Measurements from ENCODE around the gene KIAA0825. TPM values are rescaled to one million over a fixed set of nuclear protein-coding genes. Genes with fewer than 3 reads are reported as not detected.

KIAA0825 gene
- total and polyA plus RNA-seq, 2 experiments from 2014 or later, result 1.7 to 1.8 TPM

GRCh38 chr5:94396687-94397086 lies 221.7 kb downstream of the KIAA0825 start:
- H4K20me1 ChIP-seq (replicated peaks; ENCODE audit: insufficient read depth), result no peaks in the 10 kb centered on the region
- Mint-ChIP-seq H3K9me3 (no peaks in the 10 kb centered on the region), H3K4me3 (no peak overlapping the region), H3K27ac (0 out of 2 replicates have a peak overlapping the region, but pooled peaks have one; percentile 17), H3K4me1 (peaks cover 20% of the 10 kb centered on the region), H3K27me3 (ENCODE audit: insufficient read depth, low read depth, poor library complexity) (no peaks in the 10 kb centered on the region), H3K36me3 (ENCODE audit: low read depth) (peaks cover 4% of the 10 kb centered on the region; the same call in 1 of the 3 replicates)
- no peaks in the 10 kb centered on the region for H3F3A ChIP-seq (replicated peaks; ENCODE audit: low read depth)
- no peak overlapping the region for H3K4me2 ChIP-seq
- H3K27ac ChIP-seq (ENCODE audit: low read depth), result no peak overlapping the region
- H2AFZ ChIP-seq, result peak overlapping the region; percentile 8; the same call in 1 of the 2 replicates
- TF ChIP-seq ZNF331 (CRISPR knock-in tag; IDR thresholded peaks at IDR 0.05; ENCODE audit: low read depth), result no peak
- TF ChIP-seq, protein P1, sequence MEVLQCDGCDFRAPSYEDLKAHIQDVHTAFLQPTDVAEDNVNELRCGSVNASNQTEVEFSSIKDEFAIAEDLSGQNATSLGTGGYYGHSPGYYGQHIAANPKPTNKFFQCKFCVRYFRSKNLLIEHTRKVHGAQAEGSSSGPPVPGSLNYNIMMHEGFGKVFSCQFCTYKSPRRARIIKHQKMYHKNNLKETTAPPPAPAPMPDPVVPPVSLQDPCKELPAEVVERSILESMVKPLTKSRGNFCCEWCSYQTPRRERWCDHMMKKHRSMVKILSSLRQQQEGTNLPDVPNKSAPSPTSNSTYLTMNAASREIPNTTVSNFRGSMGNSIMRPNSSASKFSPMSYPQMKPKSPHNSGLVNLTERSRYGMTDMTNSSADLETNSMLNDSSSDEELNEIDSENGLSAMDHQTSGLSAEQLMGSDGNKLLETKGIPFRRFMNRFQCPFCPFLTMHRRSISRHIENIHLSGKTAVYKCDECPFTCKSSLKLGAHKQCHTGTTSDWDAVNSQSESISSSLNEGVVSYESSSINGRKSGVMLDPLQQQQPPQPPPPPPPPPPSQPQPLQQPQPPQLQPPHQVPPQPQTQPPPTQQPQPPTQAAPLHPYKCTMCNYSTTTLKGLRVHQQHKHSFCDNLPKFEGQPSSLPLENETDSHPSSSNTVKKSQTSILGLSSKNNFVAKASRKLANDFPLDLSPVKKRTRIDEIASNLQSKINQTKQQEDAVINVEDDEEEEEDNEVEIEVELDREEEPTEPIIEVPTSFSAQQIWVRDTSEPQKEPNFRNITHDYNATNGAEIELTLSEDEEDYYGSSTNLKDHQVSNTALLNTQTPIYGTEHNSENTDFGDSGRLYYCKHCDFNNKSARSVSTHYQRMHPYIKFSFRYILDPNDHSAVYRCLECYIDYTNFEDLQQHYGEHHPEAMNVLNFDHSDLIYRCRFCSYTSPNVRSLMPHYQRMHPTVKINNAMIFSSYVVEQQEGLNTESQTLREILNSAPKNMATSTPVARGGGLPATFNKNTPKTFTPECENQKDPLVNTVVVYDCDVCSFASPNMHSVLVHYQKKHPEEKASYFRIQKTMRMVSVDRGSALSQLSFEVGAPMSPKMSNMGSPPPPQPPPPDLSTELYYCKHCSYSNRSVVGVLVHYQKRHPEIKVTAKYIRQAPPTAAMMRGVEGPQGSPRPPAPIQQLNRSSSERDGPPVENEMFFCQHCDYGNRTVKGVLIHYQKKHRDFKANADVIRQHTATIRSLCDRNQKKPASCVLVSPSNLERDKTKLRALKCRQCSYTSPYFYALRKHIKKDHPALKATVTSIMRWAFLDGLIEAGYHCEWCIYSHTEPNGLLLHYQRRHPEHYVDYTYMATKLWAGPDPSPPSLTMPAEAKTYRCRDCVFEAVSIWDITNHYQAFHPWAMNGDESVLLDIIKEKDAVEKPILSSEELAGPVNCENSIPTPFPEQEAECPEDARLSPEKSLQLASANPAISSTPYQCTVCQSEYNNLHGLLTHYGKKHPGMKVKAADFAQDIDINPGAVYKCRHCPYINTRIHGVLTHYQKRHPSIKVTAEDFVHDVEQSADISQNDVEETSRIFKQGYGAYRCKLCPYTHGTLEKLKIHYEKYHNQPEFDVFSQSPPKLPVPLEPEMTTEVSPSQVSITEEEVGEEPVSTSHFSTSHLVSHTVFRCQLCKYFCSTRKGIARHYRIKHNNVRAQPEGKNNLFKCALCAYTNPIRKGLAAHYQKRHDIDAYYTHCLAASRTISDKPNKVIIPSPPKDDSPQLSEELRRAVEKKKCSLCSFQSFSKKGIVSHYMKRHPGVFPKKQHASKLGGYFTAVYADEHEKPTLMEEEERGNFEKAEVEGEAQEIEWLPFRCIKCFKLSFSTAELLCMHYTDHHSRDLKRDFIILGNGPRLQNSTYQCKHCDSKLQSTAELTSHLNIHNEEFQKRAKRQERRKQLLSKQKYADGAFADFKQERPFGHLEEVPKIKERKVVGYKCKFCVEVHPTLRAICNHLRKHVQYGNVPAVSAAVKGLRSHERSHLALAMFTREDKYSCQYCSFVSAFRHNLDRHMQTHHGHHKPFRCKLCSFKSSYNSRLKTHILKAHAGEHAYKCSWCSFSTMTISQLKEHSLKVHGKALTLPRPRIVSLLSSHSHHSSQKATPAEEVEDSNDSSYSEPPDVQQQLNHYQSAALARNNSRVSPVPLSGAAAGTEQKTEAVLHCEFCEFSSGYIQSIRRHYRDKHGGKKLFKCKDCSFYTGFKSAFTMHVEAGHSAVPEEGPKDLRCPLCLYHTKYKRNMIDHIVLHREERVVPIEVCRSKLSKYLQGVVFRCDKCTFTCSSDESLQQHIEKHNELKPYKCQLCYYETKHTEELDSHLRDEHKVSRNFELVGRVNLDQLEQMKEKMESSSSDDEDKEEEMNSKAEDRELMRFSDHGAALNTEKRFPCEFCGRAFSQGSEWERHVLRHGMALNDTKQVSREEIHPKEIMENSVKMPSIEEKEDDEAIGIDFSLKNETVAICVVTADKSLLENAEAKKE (CRISPR knock-in tag; IDR thresholded peaks at IDR 0.05), result peak; percentile 79; the same call in 1 of the 2 replicates
- H3K36me3 ChIP-seq (ENCODE audit: insufficient read depth), result no peaks in the 10 kb centered on the region
- ATAC-seq (peak; percentile 59), DNase-seq (ENCODE audit: low spot score) (no peak)
- no peak overlapping the region for H3K4me3 ChIP-seq
- peaks cover 29% of the 10 kb centered on the region for H3K4me1 ChIP-seq (ENCODE audit: insufficient read depth)
- no peaks in the 10 kb centered on the region for H3K79me2 ChIP-seq (replicated peaks; ENCODE audit: insufficient read depth)
- H3K9me2 ChIP-seq (ENCODE audit: insufficient read depth), result peaks cover 11% of the 10 kb centered on the region; the same call in 1 of the 2 replicates
- no peaks in the 10 kb centered on the region for H3K27me3 ChIP-seq (ENCODE audit: insufficient read depth)

- Histone ChIP-seq H3K36me3 (ENCODE audit: insufficient read depth) (no peaks in the 10 kb centered on the region), H3K27me3 (ENCODE audit: insufficient read depth) (no peaks in the 10 kb centered on the region), H3K4me3 (no peak overlapping the region), H3K4me2 (no peak overlapping the region), H3K9me2 (ENCODE audit: insufficient read depth) (peaks cover 11% of the 10 kb centered on the region; the same call in 1 of the 2 replicates), H4K20me1 (replicated peaks; ENCODE audit: insufficient read depth) (no peaks in the 10 kb centered on the region), H3K27ac (ENCODE audit: low read depth) (no peak overlapping the region; the same call in 1 of the 2 replicates), H3K4me1 (ENCODE audit: insufficient read depth) (peaks cover 37% of the 10 kb centered on the region), H3K79me2 (replicated peaks; ENCODE audit: insufficient read depth) (no peaks in the 10 kb centered on the region), H2AFZ (no peak overlapping the region), H3F3A (replicated peaks; ENCODE audit: low read depth) (no peaks in the 10 kb centered on the region)
- Mint-ChIP-seq H3K36me3 (ENCODE audit: low read depth) (peaks cover 4% of the 10 kb centered on the region; the same call in 1 of the 3 replicates), H3K27me3 (ENCODE audit: insufficient read depth, low read depth, poor library complexity) (no peaks in the 10 kb centered on the region), H3K4me1 (peaks cover 27% of the 10 kb centered on the region), H3K9me3 (no peaks in the 10 kb centered on the region), H3K27ac (no peak overlapping the region), H3K4me3 (no peak overlapping the region)
- no peak for DNase-seq (ENCODE audit: low spot score)
- ATAC-seq, result no peak
- TF ChIP-seq STAT1 (IDR thresholded peaks at IDR 0.05; ENCODE audit: unreplicated experiment), result no peak
- no peak for TF ChIP-seq POLR2AphosphoS5 (IDR thresholded peaks at IDR 0.05; ENCODE audit: low read depth)
- no peak for TF ChIP-seq ZNF331 (CRISPR knock-in tag; IDR thresholded peaks at IDR 0.05; ENCODE audit: low read depth)
- TF ChIP-seq, protein P2, sequence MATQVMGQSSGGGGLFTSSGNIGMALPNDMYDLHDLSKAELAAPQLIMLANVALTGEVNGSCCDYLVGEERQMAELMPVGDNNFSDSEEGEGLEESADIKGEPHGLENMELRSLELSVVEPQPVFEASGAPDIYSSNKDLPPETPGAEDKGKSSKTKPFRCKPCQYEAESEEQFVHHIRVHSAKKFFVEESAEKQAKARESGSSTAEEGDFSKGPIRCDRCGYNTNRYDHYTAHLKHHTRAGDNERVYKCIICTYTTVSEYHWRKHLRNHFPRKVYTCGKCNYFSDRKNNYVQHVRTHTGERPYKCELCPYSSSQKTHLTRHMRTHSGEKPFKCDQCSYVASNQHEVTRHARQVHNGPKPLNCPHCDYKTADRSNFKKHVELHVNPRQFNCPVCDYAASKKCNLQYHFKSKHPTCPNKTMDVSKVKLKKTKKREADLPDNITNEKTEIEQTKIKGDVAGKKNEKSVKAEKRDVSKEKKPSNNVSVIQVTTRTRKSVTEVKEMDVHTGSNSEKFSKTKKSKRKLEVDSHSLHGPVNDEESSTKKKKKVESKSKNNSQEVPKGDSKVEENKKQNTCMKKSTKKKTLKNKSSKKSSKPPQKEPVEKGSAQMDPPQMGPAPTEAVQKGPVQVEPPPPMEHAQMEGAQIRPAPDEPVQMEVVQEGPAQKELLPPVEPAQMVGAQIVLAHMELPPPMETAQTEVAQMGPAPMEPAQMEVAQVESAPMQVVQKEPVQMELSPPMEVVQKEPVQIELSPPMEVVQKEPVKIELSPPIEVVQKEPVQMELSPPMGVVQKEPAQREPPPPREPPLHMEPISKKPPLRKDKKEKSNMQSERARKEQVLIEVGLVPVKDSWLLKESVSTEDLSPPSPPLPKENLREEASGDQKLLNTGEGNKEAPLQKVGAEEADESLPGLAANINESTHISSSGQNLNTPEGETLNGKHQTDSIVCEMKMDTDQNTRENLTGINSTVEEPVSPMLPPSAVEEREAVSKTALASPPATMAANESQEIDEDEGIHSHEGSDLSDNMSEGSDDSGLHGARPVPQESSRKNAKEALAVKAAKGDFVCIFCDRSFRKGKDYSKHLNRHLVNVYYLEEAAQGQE (IDR thresholded peaks at IDR 0.05; ENCODE audit: unreplicated experiment), result no peak
- no peak for TF ChIP-seq EZH2 (IDR thresholded peaks at IDR 0.05; ENCODE audit: low read depth, unreplicated experiment)
Observed at GRCh38 chr5:94395468-94395867, 222.9 kb downstream of the KIAA0825 start.

Measured in GM23338 (cell line).